IPS-15b (cell line): ENCODE data around the gene RNF135.
"Not testable (repeated sequence)": the region's sequence is repeated elsewhere in the genome, so short reads cannot be mapped to it uniquely, and the experiment has no call there.

Experiments used
- H3K27me3 ChIP-seq: one replicate; pipeline ENCODE4 v1.6.1; 2013; ENCODE audit warnings: low read length; ENCODE audit not compliant: control insufficient read depth, insufficient read depth
- H3K36me3 ChIP-seq: one replicate; pipeline ENCODE4 v1.6.1; 2013; ENCODE audit warnings: low read length; ENCODE audit not compliant: control insufficient read depth, insufficient read depth
- H3K4me1 ChIP-seq: one replicate; pipeline ENCODE4 v1.6.1; 2013; ENCODE audit warnings: mild to moderate bottlenecking, low read length; ENCODE audit not compliant: control insufficient read depth, insufficient read depth
- H3K4me3 ChIP-seq: one replicate; pipeline ENCODE4 v1.5.1; 2013; ENCODE audit warnings: low read depth, low read length
- H3K9ac ChIP-seq: one replicate; pipeline ENCODE4 v1.6.1; 2013; ENCODE audit warnings: low read depth, mild to moderate bottlenecking, low read length
- H3K9me3 ChIP-seq: one replicate; pipeline ENCODE4 v1.6.1; 2013; ENCODE audit warnings: mild to moderate bottlenecking, low read length; ENCODE audit not compliant: control insufficient read depth, insufficient read depth

The RNF135 gene

GRCh38 chr17:31009042-31009702 is 38.3 kb downstream of the RNF135 start:
- Histone ChIP-seq H3K27me3 (peaks cover 27% of the 10 kb centered on the region), H3K4me3 (peak overlapping the region; percentile 86), H3K9ac (peak overlapping the region; percentile 70)
- H3K4me1 ChIP-seq, H3K9me3 ChIP-seq, H3K36me3 ChIP-seq: not testable (repeated sequence)

DNA sequence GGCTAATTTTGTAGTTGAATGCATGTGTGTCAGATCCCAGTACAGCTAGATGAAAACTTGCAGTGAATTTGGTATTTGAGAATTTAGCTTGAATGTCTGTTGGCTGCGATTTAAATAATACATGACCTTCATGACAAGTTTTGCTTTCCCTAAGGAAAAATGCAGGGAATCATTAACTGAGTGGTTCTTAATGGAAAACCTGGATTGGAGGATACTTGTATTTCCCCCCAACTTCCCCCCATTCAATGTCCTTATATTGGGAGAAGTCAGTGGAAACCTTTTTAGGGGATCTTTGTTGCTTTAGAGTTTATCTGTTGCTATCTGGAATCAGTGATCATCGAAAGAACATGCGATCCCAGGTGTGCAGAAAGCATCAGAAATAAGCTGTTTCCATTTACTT is 39.2 kb downstream of the RNF135 start:
- not testable (repeated sequence) for H3K9ac ChIP-seq, H3K4me3 ChIP-seq, H3K9me3 ChIP-seq, H3K4me1 ChIP-seq, H3K36me3 ChIP-seq
- H3K27me3 ChIP-seq: peaks cover 27% of the 10 kb centered on the region

DNA sequence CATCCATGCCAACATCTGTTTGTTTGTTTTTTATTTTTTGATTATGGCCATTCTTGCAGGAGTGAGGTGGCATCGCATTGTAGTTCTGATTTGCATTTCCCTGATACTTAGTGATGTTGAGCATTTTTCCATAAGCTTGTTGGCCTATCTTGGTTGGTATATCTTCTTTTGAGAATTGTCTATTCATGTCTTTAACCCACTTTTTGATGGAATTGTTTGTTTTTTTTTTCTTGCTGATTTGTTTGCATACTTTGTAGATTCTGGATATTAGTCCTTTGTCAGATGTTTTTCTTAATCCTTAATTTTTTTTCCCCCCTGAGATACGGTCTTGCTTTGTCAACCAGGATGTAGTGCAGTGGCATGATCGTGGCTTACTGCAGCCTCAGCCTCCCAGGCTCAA is 43.0 kb downstream of the RNF135 start:
- no peak overlapping the region for H3K9ac ChIP-seq
- H3K4me1 ChIP-seq: no peaks in the 10 kb centered on the region
- no peak overlapping the region for H3K4me3 ChIP-seq
- no peaks in the 10 kb centered on the region for H3K36me3 ChIP-seq
- peaks cover 15% of the 10 kb centered on the region for H3K27me3 ChIP-seq
- no peaks in the 10 kb centered on the region for H3K9me3 ChIP-seq

GRCh38 chr17:31015639-31016038 is 44.8 kb downstream of the RNF135 start:
- H3K4me3 ChIP-seq: no peak overlapping the region
- no peak overlapping the region for H3K9ac ChIP-seq
- H3K4me1 ChIP-seq: peaks cover 1% of the 10 kb centered on the region
- peaks cover 2% of the 10 kb centered on the region for H3K27me3 ChIP-seq
- no peaks in the 10 kb centered on the region for H3K9me3 ChIP-seq
- H3K36me3 ChIP-seq: no peaks in the 10 kb centered on the region

DNA sequence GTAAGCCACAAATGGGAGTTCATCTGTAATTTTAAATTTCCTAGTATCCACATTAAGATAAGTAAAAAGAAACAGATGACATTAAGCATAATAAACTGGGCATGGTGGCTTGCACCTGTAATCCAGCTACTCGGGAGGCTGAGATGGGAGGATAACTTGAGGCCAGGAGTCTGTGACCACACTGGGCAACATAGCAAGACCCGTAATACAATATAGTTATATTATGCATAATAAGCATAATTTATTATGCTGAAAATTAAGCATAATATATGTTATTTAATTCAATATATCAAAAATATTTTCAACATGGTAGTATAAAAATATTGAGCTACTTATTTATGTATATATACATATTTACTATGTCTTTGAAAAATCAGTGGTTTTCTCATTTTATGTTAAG is 48.2 kb downstream of the RNF135 start:
- Histone ChIP-seq H3K9me3 (no peaks in the 10 kb centered on the region), H3K4me1 (peaks cover 4% of the 10 kb centered on the region), H3K4me3 (no peak overlapping the region), H3K27me3 (no peaks in the 10 kb centered on the region), H3K36me3 (no peaks in the 10 kb centered on the region), H3K9ac (no peak overlapping the region)

GRCh38 chr17:31023171-31023570 is 52.3 kb downstream of the RNF135 start:
- H3K36me3 ChIP-seq, H3K9me3 ChIP-seq, H3K27me3 ChIP-seq, H3K4me1 ChIP-seq, H3K9ac ChIP-seq, H3K4me3 ChIP-seq: not testable (repeated sequence)

DNA sequence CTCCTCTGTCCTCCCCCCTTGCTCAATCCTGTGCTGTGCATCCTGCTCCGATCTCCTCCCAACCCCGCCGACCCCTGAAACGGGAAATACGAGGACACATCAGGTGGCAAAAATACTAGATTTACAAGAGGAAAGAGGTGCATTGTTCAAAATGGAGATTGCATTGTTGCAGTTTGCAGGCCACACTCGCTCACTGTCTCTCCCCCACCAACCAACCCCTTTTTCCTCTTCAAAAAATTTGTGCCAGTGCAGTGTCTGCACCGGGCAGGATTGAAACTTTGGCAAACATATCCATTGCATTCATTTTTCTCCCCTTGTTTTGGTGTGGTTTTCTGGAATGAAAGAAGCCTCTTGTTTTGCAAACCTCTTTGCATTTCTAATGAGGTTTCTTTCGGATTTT is 61.0 kb downstream of the RNF135 start:
- no peak overlapping the region for H3K4me3 ChIP-seq
- no peak overlapping the region for H3K9ac ChIP-seq
- no peaks in the 10 kb centered on the region for H3K36me3 ChIP-seq
- no peaks in the 10 kb centered on the region for H3K27me3 ChIP-seq
- H3K4me1 ChIP-seq: peaks cover 4% of the 10 kb centered on the region
- no peaks in the 10 kb centered on the region for H3K9me3 ChIP-seq

DNA sequence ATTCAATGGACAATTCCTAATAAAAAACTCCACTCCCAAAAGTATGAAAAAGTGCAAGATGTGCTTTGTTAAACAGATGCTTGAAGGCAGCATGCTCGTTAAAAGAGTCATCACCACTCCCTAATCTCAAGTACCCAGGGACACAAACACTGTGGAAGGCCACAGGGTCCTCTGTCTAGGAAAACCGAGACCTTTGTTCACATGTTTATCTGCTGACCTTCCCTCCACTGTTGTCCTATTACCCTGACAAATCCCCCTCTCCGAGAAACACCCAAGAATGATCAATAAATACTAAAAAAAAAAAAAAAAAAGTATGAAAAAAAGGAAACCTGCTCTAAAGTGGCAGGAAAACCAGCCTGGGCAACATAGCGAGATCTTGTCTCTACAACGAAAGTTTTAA is 64.8 kb downstream of the RNF135 start:
- H3K9ac ChIP-seq, H3K36me3 ChIP-seq, H3K4me3 ChIP-seq, H3K9me3 ChIP-seq, H3K4me1 ChIP-seq, H3K27me3 ChIP-seq: not testable (repeated sequence)

- H3K36me3 ChIP-seq, H3K9ac ChIP-seq, H3K27me3 ChIP-seq, H3K4me1 ChIP-seq, H3K4me3 ChIP-seq, H3K9me3 ChIP-seq: not testable (repeated sequence)
These were observed 70.0 kb downstream of the RNF135 start for GRCh38 chr17:31040837-31041236.

DNA sequence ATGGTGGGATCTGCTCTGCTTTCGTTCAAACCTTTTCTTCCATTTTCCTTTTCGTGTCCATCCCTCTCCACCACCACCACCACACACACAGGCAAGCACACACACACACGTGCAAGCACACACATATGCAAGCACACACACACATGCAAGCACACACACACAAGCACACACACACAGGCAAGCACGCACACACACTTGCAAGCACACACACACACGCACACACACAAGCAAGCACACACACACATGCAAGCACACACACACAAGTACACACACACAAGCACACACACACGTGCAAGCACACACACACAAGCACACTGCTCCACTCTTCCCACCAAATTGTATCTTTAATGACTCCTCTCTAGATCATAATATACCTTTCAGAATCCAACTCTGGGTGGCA is 71.5 kb downstream of the RNF135 start:
- H3K9ac ChIP-seq, H3K4me1 ChIP-seq, H3K27me3 ChIP-seq, H3K36me3 ChIP-seq, H3K9me3 ChIP-seq, H3K4me3 ChIP-seq: not testable (repeated sequence)

DNA sequence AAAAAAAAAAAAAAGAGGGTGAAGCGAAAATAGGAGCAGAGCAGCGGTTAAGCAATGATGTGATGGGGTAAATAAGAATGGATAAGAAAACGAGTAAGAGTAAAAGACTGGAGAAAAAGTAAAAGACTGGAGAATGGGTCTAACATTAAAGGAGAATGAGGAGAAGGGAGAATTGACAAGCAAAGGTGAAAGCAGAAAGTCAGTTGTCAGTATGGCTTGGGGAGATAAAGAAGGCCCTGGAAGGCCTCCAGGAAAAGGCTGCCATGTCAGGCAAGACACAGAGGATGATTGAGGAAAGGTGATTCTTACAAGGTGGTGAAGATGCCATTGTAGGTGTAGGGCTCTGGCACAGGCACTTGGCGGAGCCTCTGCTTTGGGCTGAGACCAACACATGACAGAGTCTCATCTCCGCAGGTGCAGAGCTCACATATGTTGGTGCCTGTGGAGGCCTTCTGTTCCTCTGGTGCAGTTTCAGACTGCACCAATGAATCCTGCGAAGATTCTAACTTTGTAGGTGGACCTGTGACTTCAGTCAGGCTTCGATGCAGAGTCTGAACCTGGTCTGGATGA is 76.1 kb downstream of the RNF135 start:
- not testable (repeated sequence) for H3K4me1 ChIP-seq, H3K9ac ChIP-seq, H3K36me3 ChIP-seq, H3K9me3 ChIP-seq, H3K27me3 ChIP-seq, H3K4me3 ChIP-seq

- Histone ChIP-seq H3K4me3 (no peak overlapping the region), H3K36me3 (no peaks in the 10 kb centered on the region), H3K9me3 (no peaks in the 10 kb centered on the region), H3K9ac (no peak overlapping the region), H3K27me3 (no peaks in the 10 kb centered on the region), H3K4me1 (no peaks in the 10 kb centered on the region)
These were observed 77.3 kb downstream of the RNF135 start for GRCh38 chr17:31048142-31048541.
